ENCODE measurements around the gene ANKRD13B. TPM values are rescaled to one million over a fixed set of nuclear protein-coding genes. Genes with fewer than 3 reads are reported as not detected.

ANKRD13B gene
- total and polyA plus RNA-seq, 2 of the 13 experiments (the other 11 are each of a cell fraction or from before 2014, with no cell fraction given) = 1.7 to 1.8 TPM

DNA sequence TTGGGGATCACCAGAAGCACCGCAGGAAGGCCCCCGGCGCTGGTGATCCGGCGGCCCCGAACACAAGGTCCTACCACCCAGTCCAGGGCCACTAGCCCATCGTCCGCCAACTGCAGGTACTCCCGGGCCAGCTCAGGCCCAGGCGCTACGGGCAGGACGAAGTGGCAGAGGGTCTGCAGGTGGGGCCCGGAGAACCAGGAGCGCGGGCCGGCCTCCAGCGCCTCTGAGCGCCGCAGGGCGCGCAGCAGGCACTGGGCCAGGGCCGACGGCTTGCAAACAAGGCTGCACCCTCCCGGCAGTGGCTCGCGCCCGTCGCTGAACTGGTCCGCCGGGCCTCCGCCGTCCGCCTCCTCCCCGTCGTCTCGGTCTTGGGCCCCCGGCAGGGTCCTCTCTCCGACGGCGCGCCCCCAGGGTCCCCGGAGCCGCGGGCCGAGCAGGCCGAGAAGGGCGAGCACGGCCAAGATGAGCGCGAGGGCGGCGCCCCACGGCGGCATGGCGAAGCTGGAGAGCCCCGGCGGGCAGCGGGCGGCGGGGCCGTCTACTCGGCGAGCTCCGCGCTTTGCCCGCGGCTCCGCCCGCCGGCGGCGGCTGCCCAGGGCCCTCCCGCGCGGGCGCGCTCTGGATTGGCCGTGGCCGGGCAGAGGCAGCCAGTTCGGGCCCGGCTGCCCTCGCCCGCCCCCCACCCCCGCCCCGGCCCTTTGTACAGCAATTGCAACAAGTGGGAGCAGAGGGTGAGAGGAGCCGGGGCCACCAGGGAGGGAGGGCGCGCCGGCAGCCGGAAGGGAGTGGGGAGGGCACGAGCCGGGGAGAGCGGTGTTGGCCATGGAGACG, 26.2 kb upstream of the ANKRD13B start, which contains the start of gene ABHD15 (continued):
- TF ChIP-seq, protein P1, sequence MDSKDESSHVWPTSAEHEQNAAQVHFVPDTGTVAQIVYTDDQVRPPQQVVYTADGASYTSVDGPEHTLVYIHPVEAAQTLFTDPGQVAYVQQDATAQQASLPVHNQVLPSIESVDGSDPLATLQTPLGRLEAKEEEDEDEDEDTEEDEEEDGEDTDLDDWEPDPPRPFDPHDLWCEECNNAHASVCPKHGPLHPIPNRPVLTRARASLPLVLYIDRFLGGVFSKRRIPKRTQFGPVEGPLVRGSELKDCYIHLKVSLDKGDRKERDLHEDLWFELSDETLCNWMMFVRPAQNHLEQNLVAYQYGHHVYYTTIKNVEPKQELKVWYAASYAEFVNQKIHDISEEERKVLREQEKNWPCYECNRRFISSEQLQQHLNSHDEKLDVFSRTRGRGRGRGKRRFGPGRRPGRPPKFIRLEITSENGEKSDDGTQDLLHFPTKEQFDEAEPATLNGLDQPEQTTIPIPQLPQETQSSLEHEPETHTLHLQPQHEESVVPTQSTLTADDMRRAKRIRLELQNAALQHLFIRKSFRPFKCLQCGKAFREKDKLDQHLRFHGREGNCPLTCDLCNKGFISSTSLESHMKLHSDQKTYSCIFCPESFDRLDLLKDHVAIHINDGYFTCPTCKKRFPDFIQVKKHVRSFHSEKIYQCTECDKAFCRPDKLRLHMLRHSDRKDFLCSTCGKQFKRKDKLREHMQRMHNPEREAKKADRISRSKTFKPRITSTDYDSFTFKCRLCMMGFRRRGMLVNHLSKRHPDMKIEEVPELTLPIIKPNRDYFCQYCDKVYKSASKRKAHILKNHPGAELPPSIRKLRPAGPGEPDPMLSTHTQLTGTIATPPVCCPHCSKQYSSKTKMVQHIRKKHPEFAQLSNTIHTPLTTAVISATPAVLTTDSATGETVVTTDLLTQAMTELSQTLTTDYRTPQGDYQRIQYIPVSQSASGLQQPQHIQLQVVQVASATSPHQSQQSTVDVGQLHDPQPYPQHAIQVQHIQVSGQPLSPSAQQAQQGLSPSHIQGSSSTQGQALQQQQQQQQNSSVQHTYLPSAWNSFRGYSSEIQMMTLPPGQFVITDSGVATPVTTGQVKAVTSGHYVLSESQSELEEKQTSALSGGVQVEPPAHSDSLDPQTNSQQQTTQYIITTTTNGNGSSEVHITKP (CRISPR knock-in tag; IDR thresholded peaks at IDR 0.05; ENCODE audit: low read depth) = no peak
- TF ChIP-seq ZNF331 (CRISPR knock-in tag; IDR thresholded peaks at IDR 0.05) = no peak
- TF ChIP-seq, protein P2, sequence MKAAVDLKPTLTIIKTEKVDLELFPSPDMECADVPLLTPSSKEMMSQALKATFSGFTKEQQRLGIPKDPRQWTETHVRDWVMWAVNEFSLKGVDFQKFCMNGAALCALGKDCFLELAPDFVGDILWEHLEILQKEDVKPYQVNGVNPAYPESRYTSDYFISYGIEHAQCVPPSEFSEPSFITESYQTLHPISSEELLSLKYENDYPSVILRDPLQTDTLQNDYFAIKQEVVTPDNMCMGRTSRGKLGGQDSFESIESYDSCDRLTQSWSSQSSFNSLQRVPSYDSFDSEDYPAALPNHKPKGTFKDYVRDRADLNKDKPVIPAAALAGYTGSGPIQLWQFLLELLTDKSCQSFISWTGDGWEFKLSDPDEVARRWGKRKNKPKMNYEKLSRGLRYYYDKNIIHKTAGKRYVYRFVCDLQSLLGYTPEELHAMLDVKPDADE (CRISPR knock-in tag; IDR thresholded peaks at IDR 0.05) = no peak

DNA sequence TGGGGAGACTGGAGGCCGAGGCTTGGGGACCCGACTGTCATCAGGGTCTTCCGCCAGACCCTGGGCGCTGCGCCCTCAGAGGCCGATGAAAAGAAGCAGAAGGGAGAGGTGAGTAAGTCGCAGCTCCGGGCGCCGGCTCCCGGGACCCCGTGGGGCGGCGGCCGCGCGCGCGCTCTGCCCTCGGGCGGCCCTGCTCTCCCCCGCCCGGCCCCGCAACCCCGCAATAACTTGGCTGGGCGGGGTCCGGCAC, 25.7 kb upstream of the ANKRD13B start:
- WGBS (ENCODE audit: low lambda C conversion rate) = 0% methylated on average over 5 of the region's 27 CpGs
- ChIA-PET POLR2A (interaction anchor here (0.8 to 3.1 kb wide), 6 partner anchors 7 to 273 kb away, joined by 3 to 24 read pairs (median 10); partner anchors contain the start of gene NUFIP2), CTCF (ENCODE audit: low intra/inter-chr PET ratio, low total read pairs) (no interaction called here)
- H3K79me2 ChIP-seq (ENCODE audit: insufficient read depth, low read length) = no peaks in the 10 kb centered on the region
- peaks cover 29% of the 10 kb centered on the region for H3K4me1 ChIP-seq (ENCODE audit: insufficient read depth, low read length)
- BruUV-seq (replicated peaks) = no TSS peak
- DNase-seq (ENCODE audit: low spot score) = no peak
- TF ChIP-seq HNRNPK (IDR thresholded peaks at IDR 0.05; ENCODE audit: low read depth, low read length, poor library complexity, severe bottlenecking) (peak; percentile 12), PAX8 (CRISPR knock-in tag; IDR thresholded peaks at IDR 0.05; ENCODE audit: borderline replicate concordance) (0 out of 2 replicates have a peak, but pooled peaks have one; percentile 26), HDAC6 (IDR thresholded peaks at IDR 0.05; ENCODE audit: low read depth, low read length) (no peak), SOX6 (IDR thresholded peaks at IDR 0.05) (no peak), SOX6 (CRISPR knock-in tag; IDR thresholded peaks at IDR 0.05) (peak; percentile 4; the same call in 1 of the 2 replicates), ZNF263 (CRISPR knock-in tag; IDR thresholded peaks at IDR 0.05) (0 out of 2 replicates have a peak, but pooled peaks have one; percentile 8)
- TF ChIP-seq, protein P3, sequence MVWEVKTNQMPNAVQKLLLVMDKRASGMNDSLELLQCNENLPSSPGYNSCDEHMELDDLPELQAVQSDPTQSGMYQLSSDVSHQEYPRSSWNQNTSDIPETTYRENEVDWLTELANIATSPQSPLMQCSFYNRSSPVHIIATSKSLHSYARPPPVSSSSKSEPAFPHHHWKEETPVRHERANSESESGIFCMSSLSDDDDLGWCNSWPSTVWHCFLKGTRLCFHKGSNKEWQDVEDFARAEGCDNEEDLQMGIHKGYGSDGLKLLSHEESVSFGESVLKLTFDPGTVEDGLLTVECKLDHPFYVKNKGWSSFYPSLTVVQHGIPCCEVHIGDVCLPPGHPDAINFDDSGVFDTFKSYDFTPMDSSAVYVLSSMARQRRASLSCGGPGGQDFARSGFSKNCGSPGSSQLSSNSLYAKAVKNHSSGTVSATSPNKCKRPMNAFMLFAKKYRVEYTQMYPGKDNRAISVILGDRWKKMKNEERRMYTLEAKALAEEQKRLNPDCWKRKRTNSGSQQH (CRISPR knock-in tag; IDR thresholded peaks at IDR 0.05; ENCODE audit: low read depth) = no peak
- in situ Hi-C loops (cut with HindIII; ENCODE audit: extremely low pct_ligation_motif_present, low pct_unique_long_range_greater_than_20kb) = no loop called here
- H3K4me2 ChIP-seq (ENCODE audit: low read depth, low read length) = peak overlapping the region; percentile 84
- peak overlapping the region; percentile 41 for H3K9ac ChIP-seq (ENCODE audit: insufficient read depth, low read depth, low read length)
- no peaks in the 10 kb centered on the region for H3K27me3 ChIP-seq (ENCODE audit: control insufficient read depth in 1 of 2, insufficient read depth in 2 of 2, low read length in 2 of 2)
- H3K9me3 ChIP-seq (ENCODE audit: low read length) = no peaks in the 10 kb centered on the region
- ATAC-seq = peak; percentile 3
- intact Hi-C loops (cut with micrococcal nuclease; ENCODE audit: unreplicated experiment) = loop anchor here (10.0 kb wide), 1 partner anchor 272 kb away; the partner anchor contains the start of gene NUFIP2
- 0 out of 2 replicates have a peak, but pooled peaks cover 3% of the 10 kb centered on the region for H4K20me1 ChIP-seq (ENCODE audit: insufficient read depth, low read length)
- H3K27ac ChIP-seq (ENCODE audit: extremely low read length, insufficient read depth, low read length) = peak overlapping the region; percentile 86
- no peak overlapping the region for H2AFZ ChIP-seq (ENCODE audit: low read length)
- peak overlapping the region; percentile 72 to 94 (median 84) for H3K4me3 ChIP-seq (replicated peaks in 1 of 3; ENCODE audit: insufficient read depth in 1 of 3, low read depth in 2 of 3, low read length in 3 of 3)
- FAIRE-seq = no peak
- no peaks in the 10 kb centered on the region for H3K36me3 ChIP-seq (replicated peaks in 1 of 2; ENCODE audit: control insufficient read depth in 1 of 2, insufficient read depth in 2 of 2, low read length in 2 of 2)

Measured in HepG2 (cell line).